Measurements from ENCODE around the gene MOV10L1. TPM values are rescaled to one million over a fixed set of nuclear protein-coding genes. Genes with fewer than 3 reads are reported as not detected.
"Not testable (repeated sequence)": the region's sequence is repeated elsewhere in the genome, so short reads cannot be mapped to it uniquely, and the experiment has no call there.

MOV10L1 gene
- total RNA-seq, 1 donor from 2014 or later, result not detected

- ATAC-seq (ENCODE audit: poor library complexity) (peak; percentile 75), DNase-seq (peak; percentile 75)
- intact Hi-C loops (cut with DNase I), result loop anchor here (5.0 kb wide), 1 partner anchor 61 kb away; no protein-coding TSS in a partner anchor
Measured at GRCh38 chr22:50146439-50147238, 56.8 kb downstream of the MOV10L1 start.

- DNase-seq; ATAC-seq (ENCODE audit: poor library complexity): not testable (repeated sequence)
- intact Hi-C loops (cut with DNase I), result loop anchor here (5.0 kb wide), 1 partner anchor 60 kb away; no protein-coding TSS in a partner anchor
Measured at GRCh38 chr22:50147258-50148165, 57.7 kb downstream of the MOV10L1 start.

GRCh38 chr22:50148166-50148500 is 58.3 kb downstream of the MOV10L1 start:
- intact Hi-C loops (cut with DNase I), result loop anchor here (5.0 kb wide), 1 partner anchor 59 kb away; no protein-coding TSS in a partner anchor
- DNase-seq (no peak), ATAC-seq (ENCODE audit: poor library complexity) (no peak)

GRCh38 chr22:50148991-50149721 is 59.4 kb downstream of the MOV10L1 start:
- DNase-seq (peak; percentile 77), ATAC-seq (ENCODE audit: poor library complexity) (peak; percentile 86)
- intact Hi-C loops (cut with DNase I), result loop anchor here (5.0 kb wide), 1 partner anchor 58 kb away; no protein-coding TSS in a partner anchor

GRCh38 chr22:50150161-50151129 is 60.6 kb downstream of the MOV10L1 start:
- intact Hi-C loops (cut with DNase I), result no loop called here
- ATAC-seq (ENCODE audit: poor library complexity) (no peak), DNase-seq (no peak)

GRCh38 chr22:50151571-50152537 is 62.0 kb downstream of the MOV10L1 start:
- intact Hi-C loops (cut with DNase I), result no loop called here
- no peak for ATAC-seq (ENCODE audit: poor library complexity)
- DNase-seq, result no peak

- intact Hi-C loops (cut with DNase I), result no loop called here
- DNase-seq (no peak), ATAC-seq (ENCODE audit: poor library complexity) (no peak)
Measured at GRCh38 chr22:50153056-50153755, 63.4 kb downstream of the MOV10L1 start.

- ATAC-seq (ENCODE audit: poor library complexity), result no peak
- intact Hi-C loops (cut with DNase I), result no loop called here
Measured at GRCh38 chr22:50153756-50154140, 63.9 kb downstream of the MOV10L1 start.

GRCh38 chr22:50157709-50158375 is 68.0 kb downstream of the MOV10L1 start:
- no peak for ATAC-seq (ENCODE audit: poor library complexity)
- intact Hi-C loops (cut with DNase I), result no loop called here
- DNase-seq, result peak; percentile 22

More at GRCh38 chr22:50153756-50154140, 63.9 kb downstream of the MOV10L1 start:
- DNase-seq, result no peak

GRCh38 chr22:50160947-50161346 is 71.1 kb downstream of the MOV10L1 start:
- intact Hi-C loops (cut with DNase I), result no loop called here
- DNase-seq, result peak; percentile 19

GRCh38 chr22:50161508-50162390 is 71.9 kb downstream of the MOV10L1 start:
- ATAC-seq (ENCODE audit: poor library complexity), result no peak
- intact Hi-C loops (cut with DNase I), result no loop called here
- peak; percentile 16 for DNase-seq

More at GRCh38 chr22:50160947-50161346, 71.1 kb downstream of the MOV10L1 start:
- ATAC-seq (ENCODE audit: poor library complexity), result no peak

GRCh38 chr22:50162391-50162956 is 72.7 kb downstream of the MOV10L1 start:
- ATAC-seq (ENCODE audit: poor library complexity) (no peak), DNase-seq (no peak)
- intact Hi-C loops (cut with DNase I), result no loop called here

GRCh38 chr22:50165436-50166123 is 75.8 kb downstream of the MOV10L1 start:
- ATAC-seq (ENCODE audit: poor library complexity), result no peak
- no peak for DNase-seq
- intact Hi-C loops (cut with DNase I), result no loop called here
